H1 (cell line): ENCODE results near the gene RBM47. TPM values are rescaled to one million over a fixed set of nuclear protein-coding genes. Genes with fewer than 3 reads are reported as not detected.

Source experiments
- CTCF ChIA-PET: fragments of 300-600 bp; sonication (Branson Sonifier 250); formaldehyde crosslinking; loops from one replicate; lab custom pipeline; 2021; ENCODE audit not compliant: partially characterized antibody; lab: Charles Lee
- POLR2A ChIA-PET: fragments of 300-600 bp; sonication (Branson Sonifier 250); formaldehyde crosslinking; loops from one replicate; lab custom pipeline; 2021; ENCODE audit warnings: inconsistent platforms; ENCODE audit not compliant: partially characterized antibody; lab: Charles Lee
- DNase-seq, 2 experiments: peaks; one replicate each; pipeline versions ENCODE4 v3.0.0 to v3.0.0-alpha.2; 2010 to 2022; ENCODE audit warnings: low spot score in 2 of 2, low read depth in 1 of 2, mixed read lengths in 1 of 2
- FAIRE-seq: peaks from 2 replicates; lab custom pipeline; 2011; peaks lifted over from hg19 to GRCh38; lab: Jason Lieb, UNC
- H2AFZ ChIP-seq: 2 replicates; pipeline ENCODE4 v1.8.1; 2012; ENCODE audit warnings: low read length, inconsistent platforms
- H2AK5ac ChIP-seq: 2 replicates; pipeline ENCODE4 v1.6.1; 2013; ENCODE audit warnings: low read depth, low read length
- H2BK120ac ChIP-seq: replicated peaks from 2 replicates; pipeline ENCODE3; 2013; ENCODE audit warnings: low read depth, low read length, inconsistent platforms
- H2BK12ac ChIP-seq: 2 replicates; pipeline ENCODE4 v1.6.1; 2013; ENCODE audit warnings: low read depth, low read length
- H2BK15ac ChIP-seq: 2 replicates; pipeline ENCODE4 v1.6.1; 2013; ENCODE audit warnings: low read length
- H2BK20ac ChIP-seq: 2 replicates; pipeline ENCODE4 v1.6.1; 2013; ENCODE audit warnings: low read length
- H2BK5ac ChIP-seq: 2 replicates; pipeline ENCODE4 v1.6.1; 2013; ENCODE audit warnings: low read depth, low read length
- H3K14ac ChIP-seq: 2 replicates; pipeline ENCODE4 v1.6.1; 2013; ENCODE audit warnings: inconsistent platforms; ENCODE audit not compliant: insufficient read length
- H3K18ac ChIP-seq: 2 replicates; pipeline ENCODE4 v1.6.1; 2013; ENCODE audit warnings: low read length; ENCODE audit errors: extremely low read depth
- H3K23ac ChIP-seq: 2 replicates; pipeline ENCODE4 v1.6.1; 2013; ENCODE audit warnings: inconsistent platforms; ENCODE audit not compliant: insufficient read length
- H3K23me2 ChIP-seq: 2 replicates; pipeline ENCODE4 v1.6.1; 2013; ENCODE audit warnings: low read depth, low read length
- H3K27ac ChIP-seq: 2 replicates; pipeline ENCODE4 v1.6.1; 2011; ENCODE audit warnings: low read depth, low read length, inconsistent platforms
- H3K27me3 ChIP-seq, 4 experiments: replicated peaks in 1 of 4; 1 replicate in 1 of 4; 2 replicates in 3 of 4; pipeline versions ENCODE4 v1.6.1 to v1.8.1; 2011 to 2013; ENCODE audit warnings: low read length in 3 of 4, mild to moderate bottlenecking in 3 of 4, inconsistent platforms in 2 of 4, mixed read lengths in 2 of 4, moderate library complexity in 1 of 4; ENCODE audit not compliant: control insufficient read depth in 3 of 4, insufficient read depth in 3 of 4; ENCODE audit errors: extremely low read depth in 1 of 4
- H3K36me3 ChIP-seq, 4 experiments: 2 replicates each; pipeline versions ENCODE4 v1.6.1 to v1.8.1; 2011 to 2013; ENCODE audit warnings: mild to moderate bottlenecking in 4 of 4, low read length in 3 of 4, moderate library complexity in 2 of 4, control low read depth in 1 of 4, inconsistent platforms in 1 of 4; ENCODE audit not compliant: insufficient read depth in 4 of 4, control insufficient read depth in 2 of 4
- H3K4ac ChIP-seq: replicated peaks from 2 replicates; pipeline ENCODE3; 2013; ENCODE audit warnings: low read length, low read depth, mixed read lengths, inconsistent platforms; ENCODE audit not compliant: insufficient read length
- H3K4me1 ChIP-seq, 4 experiments: replicated peaks in 1 of 4; 1 replicate in 1 of 4; 2 replicates in 3 of 4; pipeline versions ENCODE4 v1.6.1 to v1.8.1; 2011 to 2013; ENCODE audit warnings: low read length in 3 of 4, inconsistent platforms in 2 of 4, mixed read lengths in 1 of 4; ENCODE audit not compliant: insufficient read depth in 4 of 4, control insufficient read depth in 3 of 4
- H3K4me2 ChIP-seq, 2 experiments: 2 replicates each; pipeline versions ENCODE4 v1.6.1 to v1.8.1; 2011 to 2013; ENCODE audit warnings: low read depth in 2 of 2, low read length in 2 of 2, control low read depth in 1 of 2, inconsistent platforms in 1 of 2, mild to moderate bottlenecking in 1 of 2; ENCODE audit not compliant: insufficient read depth in 1 of 2
- H3K4me3 ChIP-seq, 4 experiments: fragments of 200-600, 300-600 bp in 1 of 4; sonication (generic), shearing (Covaris generic), sonication (Bioruptor Twin) in 1 of 4; 2 replicates each; pipeline versions ENCODE4 v1.5.1 to v1.8.1; 2011 to 2016; ENCODE audit warnings: low read length in 4 of 4, low read depth in 3 of 4, control low read depth in 2 of 4, inconsistent platforms in 2 of 4, mild to moderate bottlenecking in 2 of 4, mixed read lengths in 1 of 4, moderate library complexity in 1 of 4; ENCODE audit not compliant: insufficient read depth in 2 of 4; ENCODE audit errors: extremely low read depth in 1 of 4
- H3K56ac ChIP-seq: replicated peaks from 2 replicates; pipeline ENCODE3; 2013; ENCODE audit warnings: low read depth, mild to moderate bottlenecking, mixed read lengths, low read length, inconsistent platforms; ENCODE audit not compliant: insufficient read length
- H3K79me1 ChIP-seq: 2 replicates; pipeline ENCODE4 v1.6.1; 2013; ENCODE audit warnings: low read depth, low read length, control low read depth
- H3K79me2 ChIP-seq, 2 experiments: 2 replicates each; pipeline versions ENCODE4 v1.6.1 to v1.8.1; 2012 to 2013; ENCODE audit warnings: low read length in 2 of 2, mild to moderate bottlenecking in 2 of 2, inconsistent platforms in 1 of 2; ENCODE audit not compliant: insufficient read depth in 2 of 2, control insufficient read depth in 1 of 2
- H3K9ac ChIP-seq, 4 experiments: replicated peaks in 1 of 4; 1 replicate in 1 of 4; 2 replicates in 3 of 4; pipeline versions ENCODE4 v1.6.1 to v1.8.1; 2011 to 2013; ENCODE audit warnings: low read depth in 3 of 4, low read length in 3 of 4, control low read depth in 2 of 4, mild to moderate bottlenecking in 2 of 4, moderate library complexity in 2 of 4, inconsistent platforms in 1 of 4; ENCODE audit errors: extremely low read depth in 1 of 4
- H3K9me3 ChIP-seq, 2 experiments: 2 replicates each; pipeline versions ENCODE4 v1.6.1 to v1.8.1; 2012 to 2013; ENCODE audit warnings: mild to moderate bottlenecking in 2 of 2, moderate library complexity in 2 of 2, control low read depth in 1 of 2, inconsistent platforms in 1 of 2, low read depth in 1 of 2, low read length in 1 of 2, mixed read lengths in 1 of 2; ENCODE audit not compliant: insufficient read depth in 2 of 2
- H4K20me1 ChIP-seq, 2 experiments: replicated peaks in 1 of 2; 2 replicates each; pipeline versions ENCODE3 to v1.8.1; 2011 to 2013; ENCODE audit warnings: inconsistent platforms in 2 of 2, low read length in 2 of 2, mild to moderate bottlenecking in 1 of 2; ENCODE audit not compliant: insufficient read depth in 2 of 2, control insufficient read depth in 1 of 2
- H4K5ac ChIP-seq: 2 replicates; pipeline ENCODE4 v1.6.1; 2013; ENCODE audit warnings: low read length, low read depth, mixed read lengths, inconsistent platforms; ENCODE audit not compliant: insufficient read length
- H4K8ac ChIP-seq: 2 replicates; pipeline ENCODE4 v1.8.0; 2013; ENCODE audit warnings: mild to moderate bottlenecking, moderate library complexity, low read length, inconsistent platforms; ENCODE audit not compliant: insufficient read depth; ENCODE audit errors: extremely low read depth
- H4K91ac ChIP-seq: replicated peaks from 2 replicates; pipeline ENCODE3; 2013; ENCODE audit warnings: low read length, mixed read lengths, inconsistent platforms; ENCODE audit not compliant: insufficient read length
- MAFK ChIP-seq: IDR thresholded peaks from 2 replicates; pipeline ENCODE4 v1.6.1; 2012; ENCODE audit warnings: low read depth, mild to moderate bottlenecking, improper control_type of control experiment, low read length
- WGBS, 2 experiments: shearing (Covaris generic) in 1 of 2; methylation state at CpG; one replicate each; pipeline versions ENCODE4 v1.1.6 to v1.1.7; 2013 to 2015; ENCODE audit warnings: low lambda C conversion rate in 2 of 2, mixed read lengths in 2 of 2, inconsistent platforms in 1 of 2, low coverage in 1 of 2, missing lambda C conversion rate in 1 of 2; ENCODE audit not compliant: insufficient replicate concordance in 2 of 2, insufficient coverage in 1 of 2, insufficient read length in 1 of 2; ENCODE audit errors: extremely low coverage in 1 of 2, missing lambda C conversion rate in 1 of 2; 5-methylcytosine and 5-hydroxymethylcytosine counted together
- polyA plus RNA-seq, 7 experiments: library from polyadenylated mRNA; depleted of rRNA in 3 of 7; stranded (reverse) in 5 of 7; unstranded in 2 of 7; fragments of >200 nt in 5 of 7; fragments of 200-250 nt in 2 of 7; gene quantifications; 1 replicate in 5 of 7; 2 replicates in 1 of 7; 4 replicates in 1 of 7; pipeline versions ENCODE4 v1.2.1 to v1.2.3, GENCODE V29; 2011 to 2013; ENCODE audit warnings: missing spikeins in 2 of 7, mixed read lengths in 2 of 7
- total RNA-seq: library from RNA; stranded (reverse); fragmentation: NEBNext Ultra II Directional; extraction: Animal tissue kit (Norgen Biotek cat#: 25700); gene quantifications from 2 replicates; pipeline ENCODE4 v1.2.1, GENCODE V29; 2021

Gene RBM47
- total and polyA plus RNA-seq, 2 of the 8 experiments (the other 6 are each of a cell fraction or from before 2014, with no cell fraction given): 42.8 to 78.9 TPM

- Histone ChIP-seq H4K5ac (no peak overlapping the region), H4K91ac (no peak overlapping the region), H2BK15ac (no peak overlapping the region), H3K9me3 (no peaks in the 10 kb centered on the region), H3K4me1 (0 out of 7 replicates have a peak, but pooled peaks cover 0 to 3% (median 0%) of the 10 kb centered on the region in 4 experiments), H3K4ac (no peak overlapping the region), H3K9ac (no peak overlapping the region), H3K79me2 (peaks cover 3 to 84% of the 10 kb centered on the region in 2 experiments; a peak in 3 of 4 replicates), H3K79me1 (peaks cover 2% of the 10 kb centered on the region; the same call in 1 of the 2 replicates), H3K27me3 (no peaks in the 10 kb centered on the region), H3K36me3 (no peaks in the 10 kb centered on the region), H3K4me2 (no peak overlapping the region), H4K8ac (no peak overlapping the region), H2BK20ac (no peak overlapping the region), H2BK5ac (no peak overlapping the region), H3K14ac (no peak overlapping the region), H2BK120ac (no peak overlapping the region), H2AFZ (no peak overlapping the region), H2BK12ac (no peak overlapping the region), H2AK5ac (no peak overlapping the region), H3K18ac (no peak overlapping the region), H3K56ac (no peak overlapping the region), H3K27ac (no peak overlapping the region), H4K20me1 (peaks cover 2 to 3% of the 10 kb centered on the region in 2 experiments), H3K23me2 (no peaks in the 10 kb centered on the region), H3K4me3 (no peak overlapping the region), H3K23ac (no peak overlapping the region)
- 83% methylated on average over 2 of the region's 2 CpGs; no CpG with 5 or more reads in 1 of the 2 experiments for WGBS, 2 experiments
- no peak for FAIRE-seq
- CTCF ChIA-PET: interaction anchor here (0.6 to 1.2 kb wide), 3 partner anchors 35 to 235 kb away, joined by 3 to 4 read pairs (median 4); no protein-coding TSS in a partner anchor
- POLR2A ChIA-PET: interaction anchor here (1.1 to 1.6 kb wide), 4 partner anchors 12 to 40 kb away, joined by 3 read pairs; no protein-coding TSS in a partner anchor
- no peak for DNase-seq
- TF ChIP-seq MAFK: no peak
Observed at GRCh38 chr4:40608628-40609027, 21.0 kb downstream of the RBM47 start.
